HG03342 (cell line): Measurements from ENCODE around the gene HRH2.
"Not testable (repeated sequence)": the region's sequence is repeated elsewhere in the genome, so short reads cannot be mapped to it uniquely, and the experiment has no call there.

ENCODE experiments used
- ATAC-seq: cut with Tn5 transposase; IDR thresholded peaks from one replicate; pipeline ENCODE4 v1.9.1; 2021; ENCODE audit warnings: mild to moderate bottlenecking, moderate library complexity; ENCODE audit not compliant: unreplicated experiment

HRH2 gene, protein sequence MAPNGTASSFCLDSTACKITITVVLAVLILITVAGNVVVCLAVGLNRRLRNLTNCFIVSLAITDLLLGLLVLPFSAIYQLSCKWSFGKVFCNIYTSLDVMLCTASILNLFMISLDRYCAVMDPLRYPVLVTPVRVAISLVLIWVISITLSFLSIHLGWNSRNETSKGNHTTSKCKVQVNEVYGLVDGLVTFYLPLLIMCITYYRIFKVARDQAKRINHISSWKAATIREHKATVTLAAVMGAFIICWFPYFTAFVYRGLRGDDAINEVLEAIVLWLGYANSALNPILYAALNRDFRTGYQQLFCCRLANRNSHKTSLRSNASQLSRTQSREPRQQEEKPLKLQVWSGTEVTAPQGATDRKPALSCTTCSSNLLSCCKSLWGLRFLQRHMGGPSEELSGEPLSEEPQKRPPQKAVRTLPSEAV

GRCh38 chr5:175657593-175658271 lies at the start of gene HRH2:
Gene HRH2 (plus strand): TSS chr5:175658071. CDS start chr5:175683234, 25,163 bp downstream.
- ATAC-seq: no peak

- ATAC-seq: no peak
Measured at GRCh38 chr5:175609526-175609925, 48.3 kb upstream of the HRH2 start.

GRCh38 chr5:175610381-175610780 lies 47.5 kb upstream of the HRH2 start:
- no peak for ATAC-seq

DNA sequence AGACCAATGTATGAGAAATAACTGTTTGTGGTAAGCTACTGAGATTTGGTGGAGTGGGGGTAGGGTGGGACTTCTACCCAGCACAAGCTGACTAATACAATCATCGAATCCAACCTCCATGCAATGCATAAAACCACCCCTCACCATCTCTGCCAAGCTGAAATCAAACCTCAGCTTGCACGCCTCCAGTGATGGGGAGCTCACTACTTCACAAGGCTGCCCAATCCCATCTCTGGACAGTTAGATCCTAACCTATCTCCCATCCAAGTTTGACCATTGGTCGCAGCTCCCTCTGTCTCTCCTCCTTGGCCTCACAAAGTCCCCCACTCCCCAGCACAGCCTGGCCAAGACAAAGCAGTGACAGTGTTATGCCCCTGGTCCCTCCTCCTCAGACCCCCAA lies 47.0 kb upstream of the HRH2 start:
- no peak for ATAC-seq

GRCh38 chr5:175614223-175614815 lies 43.6 kb upstream of the HRH2 start:
- ATAC-seq: no peak

- ATAC-seq: no peak
Measured at GRCh38 chr5:175614861-175615260, 43.0 kb upstream of the HRH2 start.

- ATAC-seq: no peak
Measured at GRCh38 chr5:175616083-175616482, 41.8 kb upstream of the HRH2 start.

DNA sequence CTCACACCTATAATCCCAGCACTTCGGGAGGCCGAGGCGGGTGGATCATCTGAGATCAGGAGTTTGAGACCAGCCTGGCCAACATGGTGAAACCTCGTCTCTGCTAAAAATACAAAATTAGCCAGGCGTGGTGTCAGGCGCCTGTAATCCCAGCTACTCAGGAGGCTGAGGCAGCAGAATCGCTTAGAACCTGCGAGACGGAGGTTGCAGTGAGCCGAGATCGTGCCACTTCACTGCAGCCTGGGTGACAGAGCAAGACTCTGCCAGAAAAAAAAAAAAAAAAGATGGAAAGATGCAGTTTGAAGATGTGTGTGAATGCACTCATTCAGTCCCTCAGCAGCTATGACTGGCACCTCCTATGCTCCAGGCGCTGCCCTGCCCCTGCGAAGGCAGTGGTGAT lies 41.3 kb upstream of the HRH2 start:
- not testable (repeated sequence) for ATAC-seq

- no peak for ATAC-seq
Measured at GRCh38 chr5:175617447-175617846, 40.4 kb upstream of the HRH2 start.

- no peak for ATAC-seq
Measured at GRCh38 chr5:175620527-175620926, 37.3 kb upstream of the HRH2 start.

DNA sequence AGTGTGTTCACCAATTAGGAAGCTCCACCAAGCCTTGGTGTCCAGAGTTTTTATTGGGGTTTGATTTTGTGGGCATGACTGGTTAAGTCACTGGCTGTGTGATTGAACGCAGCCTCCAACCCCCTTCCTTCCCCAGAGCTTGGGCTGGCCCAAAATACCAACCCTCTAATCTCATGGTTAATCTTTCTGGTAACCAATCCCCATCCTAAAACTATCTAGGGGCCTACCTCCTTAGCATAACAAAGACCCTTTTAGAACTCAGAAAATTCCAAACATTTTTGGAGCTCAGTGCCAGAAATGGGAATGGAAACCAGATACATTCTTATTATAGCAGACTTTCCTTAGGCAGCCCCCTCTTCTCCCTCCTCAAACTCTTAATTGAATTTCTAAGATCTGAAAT lies 35.9 kb upstream of the HRH2 start:
- no peak for ATAC-seq

DNA sequence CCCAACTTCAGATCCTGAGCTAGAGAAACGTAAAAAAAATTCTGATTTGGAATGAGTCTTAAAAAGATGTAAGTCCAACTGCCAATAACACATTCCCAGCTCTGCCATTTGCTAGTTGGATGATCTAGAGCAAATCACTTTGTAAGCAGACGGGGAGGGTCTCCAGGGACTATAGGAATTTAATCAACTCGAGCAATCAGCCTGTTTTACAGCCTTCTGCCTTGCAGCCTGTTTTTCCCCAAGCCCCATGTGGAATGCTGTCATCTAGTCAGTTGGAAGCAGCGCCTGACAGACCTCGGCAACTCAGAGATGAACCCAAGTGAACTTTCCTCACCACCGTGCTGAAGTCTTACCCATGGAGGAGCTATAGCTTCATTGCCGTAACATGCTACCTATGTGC lies 34.8 kb upstream of the HRH2 start:
- ATAC-seq: no peak

- no peak for ATAC-seq
Measured at GRCh38 chr5:175624316-175624715, 33.6 kb upstream of the HRH2 start.

DNA sequence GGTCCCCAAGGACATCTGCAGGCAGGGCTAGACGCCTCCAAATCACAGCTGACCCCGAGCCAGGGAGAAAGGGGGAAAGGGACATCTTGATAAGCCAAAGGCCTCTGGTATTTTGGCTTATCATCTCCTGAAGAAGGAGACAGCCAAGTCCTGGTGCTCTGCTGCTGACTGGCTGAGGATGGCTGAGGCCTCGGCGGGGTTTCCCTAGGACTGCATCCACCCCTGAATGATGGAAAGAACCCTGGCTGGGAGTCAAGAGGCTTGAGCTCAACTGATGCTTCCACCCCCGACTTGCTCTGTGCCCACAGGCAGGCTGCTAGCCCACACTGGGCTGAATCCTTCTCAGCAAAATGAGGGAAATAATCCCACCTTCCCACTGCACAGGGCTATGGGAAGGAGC lies 30.9 kb upstream of the HRH2 start:
- ATAC-seq: no peak

- ATAC-seq: no peak
Measured at GRCh38 chr5:175627739-175628138, 30.1 kb upstream of the HRH2 start.

GRCh38 chr5:175628668-175629067 lies 29.2 kb upstream of the HRH2 start:
- no peak for ATAC-seq

GRCh38 chr5:175629261-175629660 lies 28.6 kb upstream of the HRH2 start:
- no peak for ATAC-seq

- no peak for ATAC-seq
Measured at GRCh38 chr5:175629793-175630192, 28.1 kb upstream of the HRH2 start.

- no peak for ATAC-seq
Measured at GRCh38 chr5:175635854-175636584, 21.9 kb upstream of the HRH2 start.

DNA sequence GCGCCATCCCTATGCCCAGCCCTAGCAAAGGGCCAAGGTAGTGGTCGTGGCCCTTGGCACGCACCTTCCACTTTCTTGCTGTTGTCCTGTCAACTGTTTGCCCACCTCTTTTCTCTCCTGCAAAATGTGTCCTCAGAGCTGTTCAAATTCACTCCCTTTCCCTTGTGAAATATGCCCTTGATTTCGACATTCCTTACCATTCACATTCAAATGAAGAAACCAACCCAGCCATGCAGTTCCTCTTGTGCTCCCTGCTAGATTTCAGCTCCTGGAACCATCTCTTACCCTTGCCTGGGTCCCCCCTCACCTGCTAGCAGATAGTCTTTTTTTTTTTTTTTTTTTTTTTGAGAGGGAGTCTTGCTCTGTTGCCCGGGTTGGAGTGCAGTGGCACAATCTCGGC lies 19.6 kb upstream of the HRH2 start:
- ATAC-seq: no peak

DNA sequence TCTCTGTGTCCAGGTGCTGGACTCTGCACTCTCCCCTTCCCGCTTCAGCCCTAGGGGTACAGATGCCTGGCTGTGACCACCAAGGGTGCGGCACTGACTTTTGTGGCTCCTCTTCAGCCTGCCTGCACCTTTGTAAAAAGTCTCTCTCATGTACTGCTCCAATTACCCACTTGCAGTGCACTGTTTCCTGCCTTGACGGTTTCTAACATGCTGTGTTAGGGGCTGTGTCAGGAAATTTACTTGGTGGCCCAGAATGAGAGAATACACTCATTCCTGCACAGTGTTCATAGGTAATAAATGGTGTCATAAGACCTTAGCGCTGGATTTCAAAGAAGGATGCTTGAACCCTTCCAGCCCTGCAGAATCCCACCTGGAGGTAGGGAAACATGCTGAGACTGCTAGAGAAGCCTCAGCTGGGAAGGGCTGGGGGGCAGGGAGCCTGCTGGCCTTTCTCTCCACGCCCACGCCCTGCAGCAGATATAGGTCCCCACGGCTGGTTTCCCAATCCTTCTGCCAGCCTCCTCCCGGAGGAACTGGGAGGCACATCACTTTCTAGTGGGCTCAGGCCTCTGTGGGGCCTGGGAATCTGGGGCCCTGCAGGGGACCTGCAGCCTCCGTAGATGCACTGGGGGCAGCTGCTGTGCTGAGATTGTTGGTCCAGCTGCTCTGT lies 17.6 kb upstream of the HRH2 start:
- no peak for ATAC-seq
